GM12878 (cell line): ENCODE data around the gene PNMA8C. TPM values are rescaled to one million over a fixed set of nuclear protein-coding genes. Genes with fewer than 3 reads are reported as not detected.

Source experiments
- ATAC-seq: fragments of 200-7000 bp; cut with Tn5 transposase; 3 replicates; pipeline ENCODE4 v1.9.1; 2020; ENCODE audit warnings: mild to moderate bottlenecking, moderate library complexity
- BruUV-seq: library from RNA; stranded (reverse); fragments of 400-500 nt; replicated peaks from 2 replicates; lab custom pipeline; 2021; lab: Mats Ljungman, UMichigan
- CTCF ChIA-PET: fragments of 300-600 bp; sonication (Branson Sonifier 250); formaldehyde crosslinking; extraction: SDS; loops from one replicate; lab custom pipeline; 2021; ENCODE audit warnings: inconsistent platforms; lab: Yijun Ruan, JAX
- POLR2A ChIA-PET: fragments of 350-600 bp; formaldehyde crosslinking; extraction: SDS; loops from one replicate; lab custom pipeline; 2021; ENCODE audit warnings: inconsistent platforms; lab: Charles Lee
- RAD21 ChIA-PET: fragments of 300-600 bp; sonication (Branson Sonifier 250); formaldehyde crosslinking; loops from one replicate; lab custom pipeline; 2023; ENCODE audit warnings: antibody characterized with exemption; ENCODE audit not compliant: unreplicated experiment; lab: Charles Lee
- SMC1A ChIA-PET: fragments of 300-600 bp; sonication (Branson Sonifier 250); formaldehyde crosslinking; loops from one replicate; lab custom pipeline; 2023; ENCODE audit not compliant: unreplicated experiment, uncharacterized antibody; lab: Charles Lee
- DNase-seq: peaks from one replicate; pipeline ENCODE4 v3.0.0-alpha.2; 2011; ENCODE audit warnings: low read depth, low spot score
- FAIRE-seq: peaks from 3 replicates; lab custom pipeline; 2011; peaks lifted over from hg19 to GRCh38; lab: Jason Lieb, UNC
- H2AFZ ChIP-seq: 2 replicates; pipeline ENCODE4 v1.6.0; 2011; ENCODE audit warnings: low read depth, low read length, control low read depth; ENCODE audit not compliant: control insufficient read depth
- H3K27ac ChIP-seq: 2 replicates; pipeline ENCODE4 v1.5.1; 2011; ENCODE audit warnings: control low read depth; ENCODE audit not compliant: control insufficient read depth, insufficient read depth
- H3K27me3 ChIP-seq, 2 experiments: replicated peaks in 1 of 2; 2 replicates each; pipeline versions ENCODE4 v1.6.0 to v1.6.1; 2011; ENCODE audit warnings: low read length in 1 of 2; ENCODE audit not compliant: control insufficient read depth in 2 of 2, insufficient read depth in 2 of 2
- H3K36me3 ChIP-seq, 2 experiments: 2 replicates each; pipeline ENCODE4 v1.5.1; 2011; ENCODE audit warnings: low read length in 1 of 2; ENCODE audit not compliant: control insufficient read depth in 2 of 2, insufficient read depth in 2 of 2
- H3K4me1 ChIP-seq: 2 replicates; pipeline ENCODE4 v1.6.1; 2011; ENCODE audit warnings: mild to moderate bottlenecking, low read length, moderate library complexity, mixed read lengths; ENCODE audit not compliant: control insufficient read depth, insufficient read depth
- H3K4me2 ChIP-seq: 2 replicates; pipeline ENCODE4 v1.6.0; 2011; ENCODE audit warnings: control low read depth; ENCODE audit not compliant: control insufficient read depth, insufficient read depth
- H3K4me3 ChIP-seq: fragments of 200-600 bp; sonication (generic); 2 replicates; pipeline ENCODE4 v1.5.1; 2016
- H3K79me2 ChIP-seq: 2 replicates; pipeline ENCODE4 v1.6.0; 2011; ENCODE audit warnings: low read length; ENCODE audit not compliant: control insufficient read depth, insufficient read depth
- H3K9ac ChIP-seq: 2 replicates; pipeline ENCODE4 v1.8.0; 2011; ENCODE audit warnings: low read length, control low read depth, mixed read lengths; ENCODE audit not compliant: control insufficient read depth, insufficient read depth
- H3K9me3 ChIP-seq: replicated peaks from 3 replicates; pipeline ENCODE4 v1.5.1; 2011; ENCODE audit warnings: mild to moderate bottlenecking, low read length; ENCODE audit not compliant: control insufficient read depth, insufficient read depth
- H4K20me1 ChIP-seq: 2 replicates; pipeline ENCODE4 v1.6.0; 2011; ENCODE audit not compliant: control insufficient read depth, insufficient read depth
- BRCA1 ChIP-seq: IDR thresholded peaks from 2 replicates; pipeline ENCODE4 v1.6.1; 2011; ENCODE audit warnings: low read depth, low read length, improper control_type of control experiment
- DPF2 ChIP-seq: fragments of 450-650 bp; IDR thresholded peaks from 2 replicates; pipeline ENCODE4 v1.6.1; 2017; ENCODE audit warnings: mild to moderate bottlenecking
- HDAC2 ChIP-seq: fragments of 200-600 bp; sonication (generic); IDR thresholded peaks from 2 replicates; pipeline ENCODE4 v1.6.1; 2017
- IKZF2 ChIP-seq, 2 experiments: fragments of 450-650 bp; IDR thresholded peaks; 2 replicates each; pipeline ENCODE4 v1.6.1; 2017; ENCODE audit warnings: mild to moderate bottlenecking in 2 of 2, moderate library complexity in 2 of 2
- LARP7 ChIP-seq: fragments of 450-650 bp; IDR thresholded peaks from 2 replicates; pipeline ENCODE4 v1.6.1; 2017; ENCODE audit warnings: mild to moderate bottlenecking
- NFXL1 ChIP-seq: fragments of 450-650 bp; IDR thresholded peaks from 2 replicates; pipeline ENCODE4 v1.6.1; 2017; ENCODE audit warnings: antibody characterized with exemption, mild to moderate bottlenecking, borderline replicate concordance
- NFYA ChIP-seq: IDR thresholded peaks from 2 replicates; pipeline ENCODE4 v1.6.1; 2011; ENCODE audit warnings: low read depth, mild to moderate bottlenecking, low read length, improper control_type of control experiment, borderline replicate concordance
- NR2C1 ChIP-seq: fragments of 450-650 bp; IDR thresholded peaks from 2 replicates; pipeline ENCODE4 v1.6.1; 2017; ENCODE audit warnings: antibody characterized with exemption, mild to moderate bottlenecking, moderate library complexity
- NR2F1 ChIP-seq: fragments of 450-650 bp; conservative IDR thresholded peaks from 2 replicates; pipeline ENCODE4 v1.6.1; 2017; ENCODE audit warnings: mild to moderate bottlenecking
- SUPT20H ChIP-seq: IDR thresholded peaks from 2 replicates; pipeline ENCODE4 v1.6.1; 2011; ENCODE audit warnings: low read depth, mild to moderate bottlenecking, low read length, moderate library complexity, borderline replicate concordance; ENCODE audit not compliant: control insufficient read depth
- TBL1XR1 ChIP-seq: IDR thresholded peaks from 2 replicates; pipeline ENCODE4 v1.6.1; 2012; ENCODE audit warnings: low read depth, low read length, improper control_type of control experiment
- TCF12 ChIP-seq: IDR thresholded peaks from 2 replicates; pipeline ENCODE4 v1.6.1; 2011; ENCODE audit warnings: low read depth, mild to moderate bottlenecking, low read length
- ZNF274 ChIP-seq: IDR thresholded peaks from one replicate; pipeline ENCODE4 v1.8.0; 2011; ENCODE audit not compliant: insufficient read length, insufficient read depth
- ZNF622 ChIP-seq: fragments of 450-650 bp; IDR thresholded peaks from 2 replicates; pipeline ENCODE4 v1.6.1; 2017; ENCODE audit warnings: mild to moderate bottlenecking, inconsistent platforms
- ZZZ3 ChIP-seq: IDR thresholded peaks from 2 replicates; pipeline ENCODE4 v1.6.1; 2011; ENCODE audit warnings: low read depth; ENCODE audit not compliant: control insufficient read depth, insufficient read length
- WGBS: methylation state at CpG from one replicate; pipeline ENCODE4 v1.1.6; 2016; ENCODE audit warnings: low lambda C conversion rate; ENCODE audit not compliant: insufficient replicate concordance, insufficient coverage; ENCODE audit errors: missing lambda C conversion rate; 5-methylcytosine and 5-hydroxymethylcytosine counted together
- in situ Hi-C: fragments of 300-500 bp; cut with MboI; formaldehyde crosslinking; loops from 9 replicates; pipeline ENCODE4 v1.14.3; 2018; ENCODE audit warnings: mixed read lengths
- intact Hi-C: fragments of 100-400 bp; cut with micrococcal nuclease; formaldehyde crosslinking; loops from one replicate; pipeline ENCODE4 v1.14.2; 2022; ENCODE audit not compliant: unreplicated experiment
- polyA plus RNA-seq, 11 experiments: library from polyadenylated mRNA; depleted of rRNA in 4 of 11; unstranded in 6 of 11; stranded (reverse) in 5 of 11; fragments of >200 nt; fragmentation: Nextera tagmentation in 4 of 11; fragmentation: Illumina TruSeq in 1 of 11; extraction: Ambion mirVana in 4 of 11; extraction: Trizol in 1 of 11; gene quantifications; 1 replicate in 1 of 11; 2 replicates in 10 of 11; pipeline versions ENCODE4 v1.2.1 to v1.2.3, GENCODE V29; 2011 to 2016; ENCODE audit warnings: inconsistent platforms in 2 of 11, missing spikeins in 2 of 11, low read depth in 1 of 11
- total RNA-seq, 4 experiments: library from RNA; depleted of rRNA in 3 of 4; stranded (reverse); fragments of >200 nt in 3 of 4; fragmentation: Illumina TruSeq in 1 of 4; extraction: Trizol in 1 of 4; gene quantifications; 2 replicates each; pipeline versions ENCODE4 v1.2.1 to v1.2.3, GENCODE V29; 2013 to 2021
- TF ChIP-seq, protein P1 (sequence below): fragments of 450-650 bp; conservative IDR thresholded peaks from 2 replicates; pipeline ENCODE4 v1.6.1; 2017; ENCODE audit warnings: mild to moderate bottlenecking, moderate library complexity
- TF ChIP-seq, protein P2 (sequence below): fragments of 450-650 bp; IDR thresholded peaks from 2 replicates; pipeline ENCODE4 v1.6.1; 2018; ENCODE audit warnings: mild to moderate bottlenecking, low read depth, moderate library complexity; ENCODE audit not compliant: partially characterized antibody
- TF ChIP-seq, protein P3 (sequence below): IDR thresholded peaks from 2 replicates; pipeline ENCODE4 v1.6.1; 2011; ENCODE audit warnings: low read depth, mild to moderate bottlenecking, low read length, moderate library complexity, borderline replicate concordance; ENCODE audit errors: extremely low read depth

Gene PNMA8C
- total and polyA plus RNA-seq, 10 of the 15 experiments (the other 5 are each of a cell fraction or from before 2014, with no cell fraction given): not detected

DNA sequence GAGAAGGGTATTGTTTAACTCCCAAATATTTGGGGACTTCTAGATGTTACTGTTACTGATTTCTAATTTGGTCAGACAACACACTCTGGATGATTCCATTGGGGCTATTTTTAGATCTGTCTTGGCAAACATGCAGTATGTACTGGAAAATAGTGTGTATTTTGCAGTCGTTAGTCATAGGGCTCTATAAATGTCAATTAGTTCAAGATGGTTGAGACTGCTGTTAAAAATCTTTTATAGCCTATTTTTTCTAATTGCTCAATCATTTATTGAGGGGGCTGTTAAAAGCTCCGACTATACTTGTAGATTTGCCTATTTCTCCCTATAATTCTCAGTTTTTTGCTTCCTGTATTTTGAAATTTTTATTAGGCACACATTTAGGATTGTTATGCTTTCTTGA lies 50.5 kb downstream of the PNMA8C start (continued):
- TF ChIP-seq BRCA1: no peak
- TF ChIP-seq IKZF2 (IDR thresholded peaks at IDR 0.05): no peak

DNA sequence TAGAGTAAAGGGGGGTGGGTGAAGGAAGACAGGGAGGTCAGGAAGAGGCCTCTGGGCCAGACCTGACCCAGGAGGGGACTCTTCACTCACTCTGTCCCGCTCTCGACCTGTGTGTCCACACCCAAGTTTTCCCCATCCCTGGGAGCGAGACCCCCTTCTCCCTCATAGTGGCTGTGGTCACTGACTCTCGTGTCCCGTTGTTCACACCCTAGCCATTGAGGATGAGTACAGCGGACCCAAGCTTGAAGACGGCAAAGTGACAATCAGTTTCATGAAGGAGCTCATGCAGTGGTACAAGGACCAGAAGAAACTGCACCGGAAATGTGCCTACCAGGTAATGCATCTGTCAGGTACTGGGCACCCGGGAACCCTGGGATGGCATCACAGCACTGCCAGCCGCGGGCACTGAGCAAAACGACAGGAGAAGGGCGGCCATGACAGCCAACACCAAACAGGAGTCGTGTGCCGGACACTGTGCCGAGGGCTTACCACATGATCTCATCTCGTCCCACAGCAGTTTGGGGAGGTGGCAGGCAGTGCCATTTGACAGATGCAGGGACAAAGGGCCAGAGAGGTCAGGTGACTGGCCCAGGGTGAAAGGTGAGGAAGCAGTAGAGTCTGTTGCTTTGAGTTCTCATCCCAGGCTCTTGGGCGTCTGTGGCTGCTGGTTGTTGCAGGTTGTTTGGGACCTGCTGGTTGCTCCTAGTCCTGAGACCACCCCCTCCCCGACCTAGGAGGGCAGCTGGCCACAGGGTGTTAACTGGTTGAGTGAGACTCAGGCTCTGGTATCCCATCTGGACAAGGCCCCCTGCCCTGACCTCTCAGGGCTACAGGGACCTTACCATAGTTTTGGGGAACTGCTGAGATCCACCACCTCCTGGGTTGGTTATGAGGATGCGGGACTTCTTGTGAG lies 52.2 kb downstream of the PNMA8C start:
- ChIA-PET SMC1A (no interaction called here), CTCF (interaction anchor here (1.8 kb wide), 1 partner anchor 8 kb away, joined by 5 read pairs; no protein-coding TSS in a partner anchor), POLR2A (no interaction called here), RAD21 (no interaction called here)
- no peak overlapping the region for H3K27ac ChIP-seq
- ATAC-seq: no peak
- peaks cover 16 to 24% of the 10 kb centered on the region in 2 experiments for H3K36me3 ChIP-seq
- H3K9me3 ChIP-seq: no peaks in the 10 kb centered on the region
- BruUV-seq: no TSS peak
- H3K4me1 ChIP-seq: peaks cover 3% of the 10 kb centered on the region
- no peak overlapping the region for H3K4me3 ChIP-seq
- H3K27me3 ChIP-seq: no peaks in the 10 kb centered on the region
- 96% methylated on average over 20 of the region's 20 CpGs for WGBS
- H3K4me2 ChIP-seq: no peak overlapping the region
- intact Hi-C loops (no loop called here), in situ Hi-C loops (no loop called here)
- H2AFZ ChIP-seq: no peak overlapping the region
- no peak for DNase-seq
- H3K79me2 ChIP-seq: no peaks in the 10 kb centered on the region; the same call in none of the 2 replicates
- H4K20me1 ChIP-seq: no peaks in the 10 kb centered on the region; the same call in 1 of the 2 replicates
- no peak for FAIRE-seq
- no peak overlapping the region for H3K9ac ChIP-seq
- TF ChIP-seq DPF2 (no peak), NR2C1 (no peak), ZNF622 (no peak), TCF12 (no peak), HDAC2 (no peak), NFYA (no peak), SUPT20H (no peak), NR2F1 (no peak), ZNF274 (no peak), LARP7 (no peak), NFXL1 (no peak), ZZZ3 (no peak), TBL1XR1 (no peak)
- TF ChIP-seq, protein P1, sequence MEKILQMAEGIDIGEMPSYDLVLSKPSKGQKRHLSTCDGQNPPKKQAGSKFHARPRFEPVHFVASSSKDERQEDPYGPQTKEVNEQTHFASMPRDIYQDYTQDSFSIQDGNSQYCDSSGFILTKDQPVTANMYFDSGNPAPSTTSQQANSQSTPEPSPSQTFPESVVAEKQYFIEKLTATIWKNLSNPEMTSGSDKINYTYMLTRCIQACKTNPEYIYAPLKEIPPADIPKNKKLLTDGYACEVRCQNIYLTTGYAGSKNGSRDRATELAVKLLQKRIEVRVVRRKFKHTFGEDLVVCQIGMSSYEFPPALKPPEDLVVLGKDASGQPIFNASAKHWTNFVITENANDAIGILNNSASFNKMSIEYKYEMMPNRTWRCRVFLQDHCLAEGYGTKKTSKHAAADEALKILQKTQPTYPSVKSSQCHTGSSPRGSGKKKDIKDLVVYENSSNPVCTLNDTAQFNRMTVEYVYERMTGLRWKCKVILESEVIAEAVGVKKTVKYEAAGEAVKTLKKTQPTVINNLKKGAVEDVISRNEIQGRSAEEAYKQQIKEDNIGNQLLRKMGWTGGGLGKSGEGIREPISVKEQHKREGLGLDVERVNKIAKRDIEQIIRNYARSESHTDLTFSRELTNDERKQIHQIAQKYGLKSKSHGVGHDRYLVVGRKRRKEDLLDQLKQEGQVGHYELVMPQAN: no peak
- TF ChIP-seq, protein P2, sequence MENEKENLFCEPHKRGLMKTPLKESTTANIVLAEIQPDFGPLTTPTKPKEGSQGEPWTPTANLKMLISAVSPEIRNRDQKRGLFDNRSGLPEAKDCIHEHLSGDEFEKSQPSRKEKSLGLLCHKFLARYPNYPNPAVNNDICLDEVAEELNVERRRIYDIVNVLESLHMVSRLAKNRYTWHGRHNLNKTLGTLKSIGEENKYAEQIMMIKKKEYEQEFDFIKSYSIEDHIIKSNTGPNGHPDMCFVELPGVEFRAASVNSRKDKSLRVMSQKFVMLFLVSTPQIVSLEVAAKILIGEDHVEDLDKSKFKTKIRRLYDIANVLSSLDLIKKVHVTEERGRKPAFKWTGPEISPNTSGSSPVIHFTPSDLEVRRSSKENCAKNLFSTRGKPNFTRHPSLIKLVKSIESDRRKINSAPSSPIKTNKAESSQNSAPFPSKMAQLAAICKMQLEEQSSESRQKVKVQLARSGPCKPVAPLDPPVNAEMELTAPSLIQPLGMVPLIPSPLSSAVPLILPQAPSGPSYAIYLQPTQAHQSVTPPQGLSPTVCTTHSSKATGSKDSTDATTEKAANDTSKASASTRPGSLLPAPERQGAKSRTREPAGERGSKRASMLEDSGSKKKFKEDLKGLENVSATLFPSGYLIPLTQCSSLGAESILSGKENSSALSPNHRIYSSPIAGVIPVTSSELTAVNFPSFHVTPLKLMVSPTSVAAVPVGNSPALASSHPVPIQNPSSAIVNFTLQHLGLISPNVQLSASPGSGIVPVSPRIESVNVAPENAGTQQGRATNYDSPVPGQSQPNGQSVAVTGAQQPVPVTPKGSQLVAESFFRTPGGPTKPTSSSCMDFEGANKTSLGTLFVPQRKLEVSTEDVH: no peak
- TF ChIP-seq, protein P3, sequence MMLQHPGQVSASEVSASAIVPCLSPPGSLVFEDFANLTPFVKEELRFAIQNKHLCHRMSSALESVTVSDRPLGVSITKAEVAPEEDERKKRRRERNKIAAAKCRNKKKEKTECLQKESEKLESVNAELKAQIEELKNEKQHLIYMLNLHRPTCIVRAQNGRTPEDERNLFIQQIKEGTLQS: no peak
